ENCODE data around the gene JCAD.

GRCh38 chr10:30000802-30001571 lies 58.4 kb downstream of the JCAD start:
- TF ChIP-seq CREB1 (IDR thresholded peaks at IDR 0.05; ENCODE audit: low read depth) (no peak), CTCF (IDR thresholded peaks at IDR 0.05 in 2 of 3, conservative IDR thresholded peaks at IDR 0.05 in 1 of 3; ENCODE audit: control insufficient read depth in 2 of 3, extremely low read depth in 1 of 3, insufficient read depth in 1 of 3, low read depth in 3 of 3, low read length in 3 of 3) (no peak), TAF1 (IDR thresholded peaks at IDR 0.05; ENCODE audit: borderline replicate concordance, low read depth, low read length) (no peak), BRCA1 (IDR thresholded peaks at IDR 0.05; ENCODE audit: low read depth, low read length) (no peak), KAT2A (conservative IDR thresholded peaks at IDR 0.05; ENCODE audit: control insufficient read depth, low read depth, low read length) (no peak), CBX5 (IDR thresholded peaks at IDR 0.05; ENCODE audit: low read depth) (no peak), POLR2AphosphoS5 (IDR thresholded peaks at IDR 0.05; ENCODE audit: low read length) (no peak), ASH2L (IDR thresholded peaks at IDR 0.05; ENCODE audit: borderline replicate concordance, low read depth) (no peak)

Measured in GM12878 (cell line).